Neural crest cell (in vitro differentiated cells): Measurements from ENCODE around the gene CFAP54. TPM values are rescaled to one million over a fixed set of nuclear protein-coding genes. Genes with fewer than 3 reads are reported as not detected.

ENCODE experiments used
- DNase-seq: peaks from one replicate; pipeline ENCODE4 v3.0.0; 2021; ENCODE audit warnings: low read depth, mixed read lengths, low spot score
- H3K27ac Mint-ChIP-seq: one replicate; pipeline ENCODE4 v1.8.0; 2021; ENCODE audit warnings: mild to moderate bottlenecking, mixed read lengths; ENCODE audit not compliant: unreplicated experiment
- H3K27me3 Mint-ChIP-seq: 2 replicates; pipeline ENCODE4 v1.8.0; 2021; ENCODE audit warnings: low read depth, mild to moderate bottlenecking, mixed read lengths
- H3K36me3 Mint-ChIP-seq: 2 replicates; pipeline ENCODE4 v1.8.0; 2021; ENCODE audit warnings: low read depth, mild to moderate bottlenecking, mixed read lengths
- H3K4me1 Mint-ChIP-seq: 2 replicates; pipeline ENCODE4 v1.8.0; 2021; ENCODE audit warnings: mixed read lengths
- H3K4me3 Mint-ChIP-seq: one replicate; pipeline ENCODE4 v1.8.0; 2021; ENCODE audit warnings: mild to moderate bottlenecking, mixed read lengths
- H3K9me3 Mint-ChIP-seq: 2 replicates; pipeline ENCODE4 v1.8.0; 2021; ENCODE audit warnings: mixed read lengths
- total RNA-seq: library from RNA; stranded (reverse); gene quantifications from 2 replicates; pipeline ENCODE4 v1.2.1, GENCODE V29; 2021
- TF ChIP-seq, protein P1 (sequence below): fragments of 200-600 bp; sonication (generic); conservative IDR thresholded peaks from 2 replicates; pipeline ENCODE4 v1.5.0; 2021; ENCODE audit warnings: antibody characterized with exemption, mild to moderate bottlenecking

CFAP54 gene
- total RNA-seq, 1 donor from 2014 or later = 3.1 TPM

DNA sequence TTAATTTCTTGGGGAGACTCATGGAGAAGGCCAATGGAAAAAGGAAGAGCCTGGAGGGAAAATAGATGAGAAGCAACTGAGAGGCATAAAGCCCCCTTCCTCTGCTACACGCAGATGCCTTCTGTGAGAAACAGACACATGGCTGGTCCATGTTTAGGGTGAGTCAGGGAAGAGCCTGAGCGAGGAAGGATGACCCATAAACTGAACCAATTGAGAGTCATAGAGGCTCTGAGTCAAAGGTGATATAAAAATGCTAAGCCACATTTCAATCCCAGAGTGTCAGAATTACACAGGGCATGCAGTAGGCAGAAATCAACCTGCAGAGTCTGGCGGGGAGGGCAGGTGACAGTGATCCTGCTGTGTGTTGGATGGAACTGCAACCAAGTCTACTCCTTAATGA lies 387.6 kb downstream of the CFAP54 start:
- Mint-ChIP-seq H3K27ac (no peak overlapping the region), H3K36me3 (peaks cover 4% of the 10 kb centered on the region), H3K4me1 (no peaks in the 10 kb centered on the region), H3K27me3 (no peaks in the 10 kb centered on the region), H3K9me3 (peaks cover 8% of the 10 kb centered on the region), H3K4me3 (no peak overlapping the region)
- DNase-seq = no peak
- TF ChIP-seq, protein P1, sequence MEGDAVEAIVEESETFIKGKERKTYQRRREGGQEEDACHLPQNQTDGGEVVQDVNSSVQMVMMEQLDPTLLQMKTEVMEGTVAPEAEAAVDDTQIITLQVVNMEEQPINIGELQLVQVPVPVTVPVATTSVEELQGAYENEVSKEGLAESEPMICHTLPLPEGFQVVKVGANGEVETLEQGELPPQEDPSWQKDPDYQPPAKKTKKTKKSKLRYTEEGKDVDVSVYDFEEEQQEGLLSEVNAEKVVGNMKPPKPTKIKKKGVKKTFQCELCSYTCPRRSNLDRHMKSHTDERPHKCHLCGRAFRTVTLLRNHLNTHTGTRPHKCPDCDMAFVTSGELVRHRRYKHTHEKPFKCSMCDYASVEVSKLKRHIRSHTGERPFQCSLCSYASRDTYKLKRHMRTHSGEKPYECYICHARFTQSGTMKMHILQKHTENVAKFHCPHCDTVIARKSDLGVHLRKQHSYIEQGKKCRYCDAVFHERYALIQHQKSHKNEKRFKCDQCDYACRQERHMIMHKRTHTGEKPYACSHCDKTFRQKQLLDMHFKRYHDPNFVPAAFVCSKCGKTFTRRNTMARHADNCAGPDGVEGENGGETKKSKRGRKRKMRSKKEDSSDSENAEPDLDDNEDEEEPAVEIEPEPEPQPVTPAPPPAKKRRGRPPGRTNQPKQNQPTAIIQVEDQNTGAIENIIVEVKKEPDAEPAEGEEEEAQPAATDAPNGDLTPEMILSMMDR = no peak

DNA sequence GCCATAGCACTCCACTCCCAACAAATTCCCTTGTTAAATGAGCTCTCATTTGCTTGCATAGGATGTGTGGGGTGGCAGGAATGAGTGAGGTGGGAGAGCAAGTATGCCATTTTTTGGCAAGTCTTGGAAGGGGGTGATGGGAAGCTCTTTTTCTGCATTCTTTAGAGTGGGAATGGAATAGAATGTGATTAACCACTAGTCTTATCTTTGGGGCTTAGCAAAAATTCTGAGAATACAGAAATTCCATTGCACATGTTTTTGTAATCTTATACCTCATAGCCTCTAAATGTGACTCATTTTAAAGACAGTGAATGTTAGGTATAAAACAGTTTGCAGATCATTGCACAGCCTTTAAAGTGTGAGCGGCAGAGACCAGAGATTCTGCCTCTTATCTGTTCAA lies 389.3 kb downstream of the CFAP54 start:
- no peaks in the 10 kb centered on the region for H3K27me3 Mint-ChIP-seq
- DNase-seq = no peak
- TF ChIP-seq, protein P1 = no peak
- H3K27ac Mint-ChIP-seq = no peak overlapping the region
- H3K4me1 Mint-ChIP-seq = no peaks in the 10 kb centered on the region
- H3K36me3 Mint-ChIP-seq = peaks cover 2% of the 10 kb centered on the region
- H3K4me3 Mint-ChIP-seq = no peak overlapping the region
- H3K9me3 Mint-ChIP-seq = peaks cover 5% of the 10 kb centered on the region

DNA sequence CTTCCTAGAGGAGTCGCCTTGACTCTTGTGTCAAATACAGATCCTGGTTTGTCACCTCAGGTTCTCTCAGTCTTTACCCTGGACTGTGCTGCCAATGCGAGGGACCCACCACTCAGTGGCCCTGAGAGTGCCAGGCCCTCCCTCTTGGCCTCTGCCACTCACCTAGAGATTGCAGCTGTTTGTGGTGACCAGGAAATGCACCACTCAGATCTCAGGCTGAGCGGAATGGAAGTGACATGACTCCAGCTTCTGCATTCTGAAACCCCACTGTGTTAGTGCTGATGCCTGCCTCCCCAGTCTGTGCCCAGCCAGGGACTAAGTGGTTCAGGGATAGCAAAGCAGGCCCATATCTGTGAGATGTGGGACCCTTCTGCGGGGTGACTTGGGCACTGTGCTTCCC lies 389.9 kb downstream of the CFAP54 start:
- no peak overlapping the region for H3K27ac Mint-ChIP-seq

DNA sequence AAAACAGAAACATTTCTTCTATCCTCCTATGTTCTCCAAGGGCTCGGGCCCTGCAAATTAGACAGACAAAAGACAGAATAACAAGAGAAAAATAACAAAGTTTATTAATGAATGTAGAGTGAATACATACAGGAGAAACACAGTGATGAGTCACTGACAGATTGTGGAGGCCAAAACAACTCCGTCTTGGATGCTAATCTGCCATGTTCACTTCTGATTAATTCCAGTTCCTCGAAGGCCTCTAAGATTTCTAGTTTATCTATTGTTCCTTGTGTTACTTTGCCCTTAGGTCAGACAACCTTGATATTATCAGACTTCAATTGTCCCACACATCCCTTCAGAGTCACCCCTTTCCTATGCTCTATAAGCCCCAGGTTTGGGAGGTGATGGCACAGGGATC lies 390.8 kb downstream of the CFAP54 start:
- TF ChIP-seq, protein P1 = no peak
- H3K9me3 Mint-ChIP-seq = peaks cover 2% of the 10 kb centered on the region
- no peak for DNase-seq
- H3K27me3 Mint-ChIP-seq = no peaks in the 10 kb centered on the region
- no peak overlapping the region for H3K4me3 Mint-ChIP-seq
- H3K27ac Mint-ChIP-seq = no peak overlapping the region
- no peaks in the 10 kb centered on the region for H3K36me3 Mint-ChIP-seq
- no peaks in the 10 kb centered on the region for H3K4me1 Mint-ChIP-seq

More for the DNA sequence above, 389.9 kb downstream of the CFAP54 start:
- H3K27me3 Mint-ChIP-seq = no peaks in the 10 kb centered on the region
- H3K9me3 Mint-ChIP-seq = peaks cover 2% of the 10 kb centered on the region
- no peaks in the 10 kb centered on the region for H3K4me1 Mint-ChIP-seq
- H3K4me3 Mint-ChIP-seq = no peak overlapping the region
- DNase-seq = no peak
- H3K36me3 Mint-ChIP-seq = peaks cover 2% of the 10 kb centered on the region
- TF ChIP-seq, protein P1 = no peak

DNA sequence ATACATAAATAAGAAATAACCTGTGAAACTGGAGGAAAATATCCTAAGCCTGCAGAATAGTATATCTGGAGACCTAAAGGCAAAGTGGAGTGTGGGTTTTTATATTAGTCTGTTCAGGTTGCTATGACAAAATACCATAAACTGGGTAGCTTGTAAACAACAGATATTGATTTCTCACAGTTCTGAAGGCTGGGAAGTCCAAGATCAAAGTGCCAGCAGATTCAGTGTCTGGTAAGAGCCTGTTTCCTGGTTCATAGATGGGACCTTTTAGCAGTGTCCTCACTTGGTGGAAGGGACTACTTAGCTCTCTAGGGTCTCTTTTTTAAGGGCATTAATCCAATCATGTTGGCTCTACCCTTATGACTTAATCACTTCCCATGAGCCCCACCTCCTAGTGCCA lies 392.2 kb downstream of the CFAP54 start:
- H3K4me3 Mint-ChIP-seq = no peak overlapping the region
- H3K27ac Mint-ChIP-seq = no peak overlapping the region
- no peaks in the 10 kb centered on the region for H3K36me3 Mint-ChIP-seq
- no peaks in the 10 kb centered on the region for H3K27me3 Mint-ChIP-seq
- peaks cover 2% of the 10 kb centered on the region for H3K9me3 Mint-ChIP-seq
- H3K4me1 Mint-ChIP-seq = no peaks in the 10 kb centered on the region
- no peak for DNase-seq
- TF ChIP-seq, protein P1 = no peak

DNA sequence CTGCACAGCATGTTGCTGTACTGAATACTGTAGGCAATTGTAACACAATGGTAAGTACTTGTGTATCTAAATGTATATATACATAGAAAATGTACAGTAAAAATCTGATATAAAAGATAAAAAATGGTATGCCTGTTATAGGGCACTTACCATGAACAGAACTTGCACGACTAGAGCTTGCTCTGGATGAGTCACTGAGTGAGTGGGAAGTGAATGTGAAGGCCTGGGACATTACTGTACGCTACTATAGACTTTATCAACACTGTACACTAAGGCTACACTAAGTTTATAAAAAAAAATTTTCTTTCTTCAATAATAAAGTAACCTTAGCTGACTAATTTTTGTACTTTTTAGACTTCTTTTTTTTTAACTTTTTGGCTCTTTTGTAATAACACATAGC lies 393.5 kb downstream of the CFAP54 start:
- no peak overlapping the region for H3K27ac Mint-ChIP-seq
- TF ChIP-seq, protein P1 = no peak
- no peaks in the 10 kb centered on the region for H3K4me1 Mint-ChIP-seq
- H3K27me3 Mint-ChIP-seq = no peaks in the 10 kb centered on the region
- H3K4me3 Mint-ChIP-seq = no peak overlapping the region
- no peaks in the 10 kb centered on the region for H3K36me3 Mint-ChIP-seq
- peaks cover 2% of the 10 kb centered on the region for H3K9me3 Mint-ChIP-seq
- no peak for DNase-seq
